ENCODE measurements around the gene FYCO1.
A peak's percentile ranks its signal among the peaks of the same experiment; 100 is the strongest.

DNA sequence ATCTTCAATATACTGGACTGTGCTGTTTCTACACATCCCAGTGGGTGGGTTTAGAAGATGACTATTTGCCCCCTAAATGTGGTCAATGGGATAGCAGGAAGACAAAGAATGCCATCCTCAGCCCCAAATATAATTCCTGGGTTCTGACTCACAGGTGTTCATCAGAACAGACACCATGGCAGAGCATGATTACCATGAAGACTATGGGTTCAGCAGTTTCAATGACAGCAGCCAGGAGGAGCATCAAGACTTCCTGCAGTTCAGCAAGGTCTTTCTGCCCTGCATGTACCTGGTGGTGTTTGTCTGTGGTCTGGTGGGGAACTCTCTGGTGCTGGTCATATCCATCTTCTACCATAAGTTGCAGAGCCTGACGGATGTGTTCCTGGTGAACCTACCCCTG is 49.3 kb downstream of the FYCO1 start:
- peak in 1 of 6 experiments; percentile 12 for TF ChIP-seq CTCF (IDR thresholded peaks at IDR 0.05)
- TF ChIP-seq POLR2A (IDR thresholded peaks at IDR 0.05) = no peak
- TF ChIP-seq EP300 (IDR thresholded peaks at IDR 0.05) = no peak
- TF ChIP-seq POLR2AphosphoS5 (IDR thresholded peaks at IDR 0.05) = no peak
